SK-N-SH (cell line): ENCODE data around the gene IL17REL. TPM values are rescaled to one million over a fixed set of nuclear protein-coding genes. Genes with fewer than 3 reads are reported as not detected.

Source experiments
- CTCF ChIA-PET: fragments of 300-600, 350-600 bp; formaldehyde crosslinking; extraction: SDS; loops from one replicate; lab custom pipeline; 2021; lab: Yijun Ruan, JAX
- POLR2A ChIA-PET: fragments of 350-600 bp; sonication (Branson Sonifier 250); formaldehyde crosslinking; extraction: SDS; loops from one replicate; lab custom pipeline; 2020; ENCODE audit warnings: antibody characterized with exemption, inconsistent platforms; lab: Yijun Ruan, JAX
- DNase-seq: peaks from one replicate; pipeline ENCODE4 v3.0.0; 2012
- H2AFZ ChIP-seq: fragments of 200-600 bp; sonication (generic); 2 replicates; pipeline ENCODE4 v1.8.1; 2016; ENCODE audit warnings: antibody characterized with exemption, mild to moderate bottlenecking, low read depth
- H3F3A ChIP-seq: fragments of 200-600 bp; sonication (generic); replicated peaks from 2 replicates; pipeline ENCODE3; 2016; ENCODE audit warnings: antibody characterized with exemption, mild to moderate bottlenecking; ENCODE audit not compliant: insufficient read depth
- H3K27ac ChIP-seq, 2 experiments: fragments of 200-500 bp in 1 of 2; fragments of 200-600 bp in 1 of 2; sonication (Bioruptor generic) in 1 of 2; sonication (generic), shearing (Covaris generic) in 1 of 2; 2 replicates each; pipeline versions ENCODE4 v1.5.1 to v1.6.1; 2014 to 2016; ENCODE audit warnings: low read depth in 2 of 2, inconsistent platforms in 1 of 2, low read length in 1 of 2, mild to moderate bottlenecking in 1 of 2, mixed read lengths in 1 of 2
- H3K27me3 ChIP-seq: fragments of 200-600 bp; sonication (generic), shearing (Covaris generic); 2 replicates; pipeline ENCODE4 v1.6.1; 2016; ENCODE audit warnings: mixed run types; ENCODE audit not compliant: insufficient read depth
- H3K36me3 ChIP-seq, 2 experiments: fragments of 200-500 bp in 1 of 2; fragments of 200-600 bp in 1 of 2; sonication (Bioruptor generic) in 1 of 2; sonication (generic) in 1 of 2; replicated peaks in 1 of 2; 2 replicates each; pipeline versions ENCODE3 to v1.5.1; 2014 to 2016; ENCODE audit warnings: low read length in 1 of 2, mild to moderate bottlenecking in 1 of 2; ENCODE audit not compliant: insufficient read depth in 2 of 2, control insufficient read depth in 1 of 2
- H3K4me1 ChIP-seq, 2 experiments: fragments of 200-500 bp in 1 of 2; fragments of 200-600 bp in 1 of 2; sonication (Bioruptor generic) in 1 of 2; sonication (generic), shearing (Covaris generic) in 1 of 2; 2 replicates each; pipeline versions ENCODE4 v1.5.1 to v1.6.1; 2014 to 2016; ENCODE audit warnings: low read depth in 1 of 2, low read length in 1 of 2, mixed run types in 1 of 2; ENCODE audit not compliant: insufficient read depth in 2 of 2, control insufficient read depth in 1 of 2
- H3K4me2 ChIP-seq: fragments of 200-600 bp; sonication (generic), shearing (Covaris generic); 2 replicates; pipeline ENCODE4 v1.6.1; 2017; ENCODE audit warnings: mixed run types
- H3K4me3 ChIP-seq, 2 experiments: fragments of 200-500 bp in 1 of 2; fragments of 200-600 bp in 1 of 2; sonication (Bioruptor generic) in 1 of 2; sonication (generic), shearing (Covaris generic) in 1 of 2; 2 replicates each; pipeline versions ENCODE4 v1.5.1 to v1.8.1; 2014 to 2016; ENCODE audit warnings: low read depth in 2 of 2, inconsistent platforms in 1 of 2, low read length in 1 of 2, mild to moderate bottlenecking in 1 of 2, mixed read lengths in 1 of 2, moderate library complexity in 1 of 2
- H3K79me2 ChIP-seq: fragments of 200-600 bp; sonication (generic); 2 replicates; pipeline ENCODE4 v1.8.1; 2017; ENCODE audit warnings: mild to moderate bottlenecking; ENCODE audit not compliant: insufficient read depth
- H3K9ac ChIP-seq: fragments of 200-600 bp; sonication (generic); 2 replicates; pipeline ENCODE4 v1.6.1; 2017; ENCODE audit warnings: mixed run types
- H3K9me2 ChIP-seq: fragments of 200-600 bp; sonication (generic); 2 replicates; pipeline ENCODE4 v1.6.1; 2017; ENCODE audit warnings: mixed run types
- H3K9me3 ChIP-seq: fragments of 200-600 bp; sonication (generic); 2 replicates; pipeline ENCODE4 v1.6.1; 2017; ENCODE audit warnings: mixed run types, mild to moderate bottlenecking, moderate library complexity
- H4K20me1 ChIP-seq: fragments of 200-600 bp; sonication (generic); 2 replicates; pipeline ENCODE4 v1.6.1; 2017; ENCODE audit warnings: mild to moderate bottlenecking, mixed run types; ENCODE audit not compliant: insufficient read depth
- ELF1 ChIP-seq: IDR thresholded peaks from 2 replicates; pipeline ENCODE4 v1.4.0; 2012
- EZH2phosphoT487 ChIP-seq: fragments of 200-600 bp; sonication (generic); IDR thresholded peaks from 2 replicates; pipeline ENCODE4 v1.6.1; 2017; ENCODE audit warnings: low read depth, mixed run types, mild to moderate bottlenecking, antibody characterized with exemption, moderate library complexity, borderline replicate concordance
- FOXJ3 ChIP-seq: sonication (generic); formaldehyde crosslinking; IDR thresholded peaks from 2 replicates; pipeline ENCODE4 v1.5.1; 2020; ENCODE audit warnings: mild to moderate bottlenecking, missing genetic modification reagents
- GABPA ChIP-seq: IDR thresholded peaks from 2 replicates; pipeline ENCODE4 v1.4.0; 2012; ENCODE audit warnings: low read depth, mild to moderate bottlenecking
- GATA2 ChIP-seq: sonication (generic); formaldehyde crosslinking; IDR thresholded peaks from 2 replicates; pipeline ENCODE4 v1.5.0; 2020; ENCODE audit warnings: mild to moderate bottlenecking, missing genetic modification reagents
- IRF3 ChIP-seq: fragments of 150-350 bp; IDR thresholded peaks from 2 replicates; pipeline ENCODE4 v1.6.1; 2016; ENCODE audit warnings: mild to moderate bottlenecking, low read depth, low read length
- JUND ChIP-seq: IDR thresholded peaks from 2 replicates; pipeline ENCODE4 v1.4.0; 2012
- NFIC ChIP-seq: IDR thresholded peaks from 2 replicates; pipeline ENCODE4 v1.4.0; 2012; ENCODE audit warnings: borderline replicate concordance
- NRF1 ChIP-seq: IDR thresholded peaks from 2 replicates; pipeline ENCODE4 v1.6.1; 2012; ENCODE audit warnings: low read depth, mild to moderate bottlenecking, low read length
- RCOR1 ChIP-seq: fragments of 150-350 bp; IDR thresholded peaks from 2 replicates; pipeline ENCODE4 v1.6.1; 2017; ENCODE audit warnings: antibody characterized with exemption, low read length
- RFX5 ChIP-seq: IDR thresholded peaks from 2 replicates; pipeline ENCODE4 v1.6.1; 2012; ENCODE audit warnings: mild to moderate bottlenecking, improper control_type of control experiment, low read length
- RXRA ChIP-seq: IDR thresholded peaks from 2 replicates; pipeline ENCODE4 v1.4.0; 2012; ENCODE audit warnings: low read depth, mild to moderate bottlenecking, borderline replicate concordance
- TAF1 ChIP-seq: IDR thresholded peaks from 2 replicates; pipeline ENCODE4 v1.6.1; 2012; ENCODE audit warnings: low read depth, mild to moderate bottlenecking, low read length, moderate library complexity, borderline replicate concordance
- TCF12 ChIP-seq: IDR thresholded peaks from 2 replicates; pipeline ENCODE4 v1.4.0; 2012
- TEAD4 ChIP-seq: IDR thresholded peaks from 2 replicates; pipeline ENCODE4 v1.4.0; 2012; ENCODE audit warnings: mild to moderate bottlenecking, borderline replicate concordance; ENCODE audit not compliant: insufficient read depth
- USF1 ChIP-seq: IDR thresholded peaks from 2 replicates; pipeline ENCODE4 v1.4.0; 2012; ENCODE audit warnings: low read depth, borderline replicate concordance
- ZBTB33 ChIP-seq: IDR thresholded peaks from 2 replicates; pipeline ENCODE4 v1.4.0; 2012; ENCODE audit warnings: low read depth, borderline replicate concordance
- WGBS: methylation state at CpG from one replicate; pipeline ENCODE4 v1.1.6; 2017; ENCODE audit warnings: low lambda C conversion rate; 5-methylcytosine and 5-hydroxymethylcytosine counted together
- polyA plus RNA-seq, 3 experiments: library from polyadenylated mRNA; depleted of rRNA; stranded (reverse); fragments of >200 nt; gene quantifications; 2 replicates each; pipeline ENCODE4 v1.2.3, GENCODE V29; 2012

The IL17REL gene
- polyA plus RNA-seq, 1 of the 3 experiments (the other 2 are of a cell fraction) = not detected

GRCh38 chr22:49975543-49976389 is 36.8 kb downstream of the IL17REL start:
- TF ChIP-seq EZH2phosphoT487 (no peak), GATA2 (CRISPR knock-in tag) (no peak), ELF1 (no peak), TAF1 (no peak), NFIC (no peak), RFX5 (no peak), USF1 (no peak), TEAD4 (no peak), RXRA (no peak), RCOR1 (no peak), ZBTB33 (no peak), IRF3 (no peak), TCF12 (no peak), NRF1 (no peak), FOXJ3 (no peak), GABPA (no peak), JUND (no peak)
- no peak overlapping the region for H3K4me2 ChIP-seq
- H3K4me3 ChIP-seq = no peak overlapping the region
- DNase-seq = peak; percentile 55
- H3K79me2 ChIP-seq = no peaks in the 10 kb centered on the region
- H3K27me3 ChIP-seq = no peaks in the 10 kb centered on the region
- H3K4me1 ChIP-seq = no peaks in the 10 kb centered on the region; a peak in 1 of 4 replicates
- no peaks in the 10 kb centered on the region for H4K20me1 ChIP-seq
- ChIA-PET POLR2A (no interaction called here), CTCF (interaction anchor here (1.4 kb wide), 1 partner anchor 46 kb away, joined by 4 read pairs; no protein-coding TSS in a partner anchor)
- no peaks in the 10 kb centered on the region for H3K36me3 ChIP-seq
- 22% methylated on average over 7 of the region's 17 CpGs for WGBS
- H3F3A ChIP-seq = peaks cover 13% of the 10 kb centered on the region
- no peak overlapping the region for H2AFZ ChIP-seq
- H3K27ac ChIP-seq = no peak overlapping the region
- no peaks in the 10 kb centered on the region for H3K9me2 ChIP-seq
- no peak overlapping the region for H3K9ac ChIP-seq
- no peaks in the 10 kb centered on the region for H3K9me3 ChIP-seq
